Testis (tissue), 2 donors: ENCODE results near the gene COQ8B.

Source experiments
- POLR2A ChIP-seq: fragments of 450-650 bp; IDR thresholded peaks from one replicate; pipeline ENCODE4 v1.6.1; 2017; ENCODE audit warnings: antibody characterized with exemption, mild to moderate bottlenecking, moderate library complexity
- TF ChIP-seq, protein P1 (sequence below), 3 experiments: fragments of 450-650 bp in 2 of 3; fragments of 200-600 bp in 1 of 3; sonication (generic) in 1 of 3; IDR thresholded peaks; one replicate each; pipeline ENCODE4 v1.5.1; 2016 to 2019; ENCODE audit warnings: antibody characterized with exemption in 3 of 3, mild to moderate bottlenecking in 2 of 3, moderate library complexity in 1 of 3

DNA sequence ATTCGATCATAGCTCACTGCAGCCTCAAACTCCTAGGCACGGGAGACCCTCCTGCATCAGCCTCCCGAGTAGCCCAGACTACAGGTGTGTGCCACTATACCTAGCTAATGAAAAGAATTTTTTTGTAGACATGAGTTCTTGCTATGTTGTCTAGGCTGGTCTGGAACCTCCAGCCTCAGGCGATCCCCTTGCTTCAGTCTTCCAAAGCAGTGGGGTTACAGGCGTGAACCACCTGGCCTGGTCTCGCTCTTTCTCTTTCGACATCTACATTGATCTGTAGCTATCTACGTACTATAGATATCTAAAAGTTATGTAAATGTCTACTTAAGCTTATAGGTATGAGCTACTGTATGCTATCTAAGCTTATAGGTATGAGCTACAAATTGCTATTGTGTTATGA, 58.7 kb downstream of the COQ8B start:
- TF ChIP-seq, protein P1, sequence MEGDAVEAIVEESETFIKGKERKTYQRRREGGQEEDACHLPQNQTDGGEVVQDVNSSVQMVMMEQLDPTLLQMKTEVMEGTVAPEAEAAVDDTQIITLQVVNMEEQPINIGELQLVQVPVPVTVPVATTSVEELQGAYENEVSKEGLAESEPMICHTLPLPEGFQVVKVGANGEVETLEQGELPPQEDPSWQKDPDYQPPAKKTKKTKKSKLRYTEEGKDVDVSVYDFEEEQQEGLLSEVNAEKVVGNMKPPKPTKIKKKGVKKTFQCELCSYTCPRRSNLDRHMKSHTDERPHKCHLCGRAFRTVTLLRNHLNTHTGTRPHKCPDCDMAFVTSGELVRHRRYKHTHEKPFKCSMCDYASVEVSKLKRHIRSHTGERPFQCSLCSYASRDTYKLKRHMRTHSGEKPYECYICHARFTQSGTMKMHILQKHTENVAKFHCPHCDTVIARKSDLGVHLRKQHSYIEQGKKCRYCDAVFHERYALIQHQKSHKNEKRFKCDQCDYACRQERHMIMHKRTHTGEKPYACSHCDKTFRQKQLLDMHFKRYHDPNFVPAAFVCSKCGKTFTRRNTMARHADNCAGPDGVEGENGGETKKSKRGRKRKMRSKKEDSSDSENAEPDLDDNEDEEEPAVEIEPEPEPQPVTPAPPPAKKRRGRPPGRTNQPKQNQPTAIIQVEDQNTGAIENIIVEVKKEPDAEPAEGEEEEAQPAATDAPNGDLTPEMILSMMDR (IDR thresholded peaks at IDR 0.05), result no peak
- no peak for TF ChIP-seq POLR2A
